HepG2 (cell line): Measurements from ENCODE around the gene EIF2S3B. TPM values are rescaled to one million over a fixed set of nuclear protein-coding genes. Genes with fewer than 3 reads are reported as not detected.

Experiments
- ATAC-seq: fragments of 200-7000 bp; cut with Tn5 transposase; 3 replicates; pipeline ENCODE4 v1.9.1; 2020; ENCODE audit warnings: mild to moderate bottlenecking, moderate library complexity
- BruUV-seq: library from RNA; stranded (reverse); fragments of 400-500 nt; replicated peaks from 2 replicates; lab custom pipeline; 2021; lab: Mats Ljungman, UMichigan
- CTCF ChIA-PET: fragments of 300-600 bp; formaldehyde crosslinking; extraction: SDS; loops from one replicate; lab custom pipeline; 2021; ENCODE audit warnings: low total read pairs, inconsistent platforms, low intra/inter-chr PET ratio; lab: Yijun Ruan, JAX
- POLR2A ChIA-PET: fragments of 350-600 bp; sonication (Branson Sonifier 250); formaldehyde crosslinking; loops from one replicate; lab custom pipeline; 2020; ENCODE audit warnings: antibody characterized with exemption, inconsistent platforms; lab: Yijun Ruan, JAX
- DNase-seq: peaks from one replicate; pipeline ENCODE4 v3.0.0-alpha.2; 2015; ENCODE audit warnings: low spot score
- FAIRE-seq: peaks from 3 replicates; lab custom pipeline; 2011; peaks lifted over from hg19 to GRCh38; lab: Jason Lieb, UNC
- H2AFZ ChIP-seq: one replicate; pipeline ENCODE4 v1.6.1; 2011; ENCODE audit warnings: low read length, inconsistent platforms
- H3K27ac ChIP-seq: fragments of 300-600 bp; 3 replicates; pipeline ENCODE4 v1.8.0; 2011; ENCODE audit warnings: mixed run types, mild to moderate bottlenecking, mixed read lengths, low read length, inconsistent platforms; ENCODE audit not compliant: insufficient read depth; ENCODE audit errors: extremely low read length
- H3K27me3 ChIP-seq, 2 experiments: fragments of 200-600 bp in 1 of 2; 2 replicates in 1 of 2; 3 replicates in 1 of 2; pipeline versions ENCODE4 v1.6.0 to v1.8.0; 2011; ENCODE audit warnings: low read length in 2 of 2, mild to moderate bottlenecking in 2 of 2, moderate library complexity in 2 of 2, inconsistent platforms in 1 of 2; ENCODE audit not compliant: insufficient read depth in 2 of 2, control insufficient read depth in 1 of 2
- H3K36me3 ChIP-seq, 2 experiments: fragments of 200-600 bp in 1 of 2; replicated peaks in 1 of 2; 2 replicates in 1 of 2; 3 replicates in 1 of 2; pipeline versions ENCODE4 v1.5.1 to v1.8.0; 2011; ENCODE audit warnings: low read length in 2 of 2, inconsistent platforms in 1 of 2; ENCODE audit not compliant: insufficient read depth in 2 of 2, control insufficient read depth in 1 of 2
- H3K4me1 ChIP-seq: 2 replicates; pipeline ENCODE4 v1.5.1; 2012; ENCODE audit warnings: low read length, inconsistent platforms; ENCODE audit not compliant: insufficient read depth
- H3K4me2 ChIP-seq: 2 replicates; pipeline ENCODE4 v1.6.0; 2011; ENCODE audit warnings: low read depth, low read length, inconsistent platforms
- H3K4me3 ChIP-seq, 3 experiments: fragments of 200-600 bp in 1 of 3; sonication (generic), shearing (Covaris generic) in 1 of 3; replicated peaks in 1 of 3; 2 replicates each; pipeline ENCODE4 v1.5.1; 2011 to 2016; ENCODE audit warnings: low read length in 3 of 3, inconsistent platforms in 2 of 3, low read depth in 2 of 3, mild to moderate bottlenecking in 2 of 3, control low read depth in 1 of 3, mixed read lengths in 1 of 3; ENCODE audit not compliant: insufficient read depth in 1 of 3
- H3K79me2 ChIP-seq: one replicate; pipeline ENCODE4 v1.6.1; 2011; ENCODE audit warnings: low read length, inconsistent platforms; ENCODE audit not compliant: insufficient read depth
- H3K9ac ChIP-seq: 2 replicates; pipeline ENCODE4 v1.6.0; 2011; ENCODE audit warnings: mild to moderate bottlenecking, low read depth, low read length, inconsistent platforms; ENCODE audit not compliant: insufficient read depth
- H3K9me3 ChIP-seq: 2 replicates; pipeline ENCODE4 v1.5.1; 2012; ENCODE audit warnings: mild to moderate bottlenecking, low read length
- H4K20me1 ChIP-seq: 2 replicates; pipeline ENCODE4 v1.6.0; 2011; ENCODE audit warnings: inconsistent platforms, mild to moderate bottlenecking, low read length, moderate library complexity; ENCODE audit not compliant: insufficient read depth
- FOXP1 ChIP-seq, 2 experiments: fragments of 450-650 bp in 1 of 2; IDR thresholded peaks; 2 replicates each; pipeline ENCODE4 v1.6.1; 2017 to 2018; ENCODE audit warnings: antibody characterized with exemption in 1 of 2
- HIC2 ChIP-seq: sonication (generic); formaldehyde crosslinking; IDR thresholded peaks from 2 replicates; pipeline ENCODE4 v1.9.0; 2022; ENCODE audit warnings: low read depth, missing genetic modification reagents
- MTA3 ChIP-seq: sonication (generic); formaldehyde crosslinking; IDR thresholded peaks from 2 replicates; pipeline ENCODE4 v1.4.0; 2020; ENCODE audit warnings: missing genetic modification reagents
- ZNF704 ChIP-seq: sonication (generic); formaldehyde crosslinking; IDR thresholded peaks from 2 replicates; pipeline ENCODE4 v1.8.1; 2023; ENCODE audit warnings: mild to moderate bottlenecking, inconsistent platforms, moderate library complexity, missing genetic modification reagents, borderline replicate concordance
- ZNF878 ChIP-seq: sonication (generic); formaldehyde crosslinking; IDR thresholded peaks from 2 replicates; pipeline ENCODE4 v1.8.1; 2023; ENCODE audit warnings: mild to moderate bottlenecking, missing genetic modification reagents, moderate library complexity
- WGBS: methylation state at CpG from one replicate; pipeline ENCODE4 v1.1.6; 2017; ENCODE audit warnings: low lambda C conversion rate; 5-methylcytosine and 5-hydroxymethylcytosine counted together
- in situ Hi-C: cut with HindIII; loops from 2 replicates; pipeline ENCODE4 v1.10.0; 2017; ENCODE audit warnings: low pct_unique_long_range_greater_than_20kb; ENCODE audit not compliant: extremely low pct_ligation_motif_present
- intact Hi-C: fragments of 100-400 bp; cut with micrococcal nuclease; formaldehyde crosslinking; loops from one replicate; pipeline ENCODE4 v1.10.0; 2022; ENCODE audit not compliant: unreplicated experiment
- polyA plus RNA-seq, 8 experiments: library from polyadenylated mRNA; depleted of rRNA in 3 of 8; stranded (reverse) in 7 of 8; unstranded in 1 of 8; fragments of >200 nt; fragmentation: Illumina TruSeq in 4 of 8; extraction: Trizol in 4 of 8; gene quantifications; 2 replicates each; pipeline versions ENCODE4 v1.2.1 to v1.2.3, GENCODE V29; 2011 to 2016; ENCODE audit warnings: low read depth in 4 of 8, missing spikeins in 1 of 8, mixed read lengths in 1 of 8; ENCODE audit not compliant: insufficient read depth in 1 of 8
- total RNA-seq, 5 experiments: library from RNA; depleted of rRNA; stranded (reverse); fragments of >200 nt; fragmentation: Illumina TruSeq; extraction: Trizol; gene quantifications; 2 replicates each; pipeline ENCODE4 v1.2.3, GENCODE V29; 2016; ENCODE audit warnings: low read depth in 1 of 5

EIF2S3B gene
- total and polyA plus RNA-seq, 2 of the 13 experiments (the other 11 are each of a cell fraction or from before 2014, with no cell fraction given): 3.6 to 7.6 TPM

- TF ChIP-seq ZNF878 (CRISPR knock-in tag) (no peak), MTA3 (CRISPR knock-in tag) (no peak), HIC2 (CRISPR knock-in tag) (no peak), ZNF704 (no peak), FOXP1 (IDR thresholded peaks at IDR 0.05) (no peak), FOXP1 (CRISPR knock-in tag; IDR thresholded peaks at IDR 0.05) (no peak)
Measured at GRCh38 chr12:10521555-10521954, 15.9 kb downstream of the EIF2S3B start.

More at GRCh38 chr12:10521555-10521954, 15.9 kb downstream of the EIF2S3B start:
- 0% methylated on average over 2 of the region's 2 CpGs for WGBS
- no peak overlapping the region for H3K27ac ChIP-seq
- ATAC-seq: no peak
- no peaks in the 10 kb centered on the region for H3K27me3 ChIP-seq
- no peak for DNase-seq
- H3K9ac ChIP-seq: no peak overlapping the region
- no peak overlapping the region for H2AFZ ChIP-seq
- no peak overlapping the region for H3K4me3 ChIP-seq
- intact Hi-C loops: no loop called here
- ChIA-PET CTCF (no interaction called here), POLR2A (no interaction called here)
- BruUV-seq: no TSS peak
- in situ Hi-C loops: no loop called here
- H3K4me1 ChIP-seq: no peaks in the 10 kb centered on the region
- no peaks in the 10 kb centered on the region for H3K36me3 ChIP-seq
- no peak for FAIRE-seq
- H3K79me2 ChIP-seq: no peaks in the 10 kb centered on the region
- no peak overlapping the region for H3K4me2 ChIP-seq
- H3K9me3 ChIP-seq: no peaks in the 10 kb centered on the region
- no peaks in the 10 kb centered on the region for H4K20me1 ChIP-seq
